Activated CD4-positive, alpha-beta T cell treated with anti-CD3 and anti-CD28 coated beads, Interleukin-2, amount 10 ng/mL, durations not matched to agents 7 days and 5 days (primary cell): Measurements from ENCODE around the gene ZNF625. TPM values are rescaled to one million over a fixed set of nuclear protein-coding genes. Genes with fewer than 3 reads are reported as not detected.

Source experiments
- CTCF ChIA-PET: fragments of 350-600 bp; sonication (Branson Sonifier 250); formaldehyde crosslinking; loops from one replicate; lab custom pipeline; 2021; ENCODE audit warnings: antibody characterized with exemption; lab: Charles Lee
- POLR2A ChIA-PET: fragments of 350-600 bp; sonication (Branson Sonifier 250); formaldehyde crosslinking; loops from one replicate; lab custom pipeline; 2021; ENCODE audit warnings: antibody characterized with exemption; lab: Charles Lee
- DNase-seq: peaks from one replicate; pipeline ENCODE4 v3.0.0-alpha.2; 2020
- H3K27ac Mint-ChIP-seq: one replicate; pipeline ENCODE4 v1.8.0; 2021; ENCODE audit warnings: mild to moderate bottlenecking, moderate library complexity, mixed read lengths
- H3K27me3 Mint-ChIP-seq: one replicate; pipeline ENCODE4 v1.8.0; 2021; ENCODE audit warnings: mixed read lengths
- H3K36me3 Mint-ChIP-seq: one replicate; pipeline ENCODE4 v1.8.0; 2021; ENCODE audit warnings: low read depth, mixed read lengths
- H3K4me1 Mint-ChIP-seq: one replicate; pipeline ENCODE4 v1.8.0; 2021; ENCODE audit warnings: mixed read lengths
- H3K4me3 Mint-ChIP-seq: one replicate; pipeline ENCODE4 v1.8.0; 2021; ENCODE audit warnings: mild to moderate bottlenecking, moderate library complexity, mixed read lengths
- H3K9me3 Mint-ChIP-seq: one replicate; pipeline ENCODE4 v1.8.0; 2021; ENCODE audit warnings: mixed read lengths
- total RNA-seq, 2 experiments: library from RNA; stranded (reverse); gene quantifications; one replicate each; pipeline ENCODE4 v1.2.3, GENCODE V29; 2021

Gene ZNF625
- total RNA-seq, 2 experiments from 2014 or later, result 6.1 to 6.7 TPM

- Mint-ChIP-seq H3K4me3 (peak overlapping the region; percentile 93), H3K27ac (peak overlapping the region; percentile 97), H3K27me3 (no peaks in the 10 kb centered on the region), H3K9me3 (no peaks in the 10 kb centered on the region), H3K36me3 (peaks cover 27% of the 10 kb centered on the region), H3K4me1 (peaks cover 41% of the 10 kb centered on the region)
- CTCF ChIA-PET, result interaction anchor here (0.7 to 1.7 kb wide), 5 partner anchors 22 to 604 kb away, joined by 3 to 5 read pairs (median 4); partner anchors contain the start of gene ZNF20
- no peak for DNase-seq
- POLR2A ChIA-PET, result interaction anchor here (0.7 to 1.0 kb wide), 3 partner anchors 14 to 364 kb away, joined by 3 to 4 read pairs (median 4); partner anchors contain the start of gene ZNF491
These were observed 6.0 kb upstream of the ZNF625 start for GRCh38 chr19:12162513-12162881.

GRCh38 chr19:12159773-12160414 lies 3.4 kb upstream of the ZNF625 start:
- POLR2A ChIA-PET, result no interaction called here
- Mint-ChIP-seq H3K4me1 (peaks cover 38% of the 10 kb centered on the region), H3K27me3 (no peaks in the 10 kb centered on the region), H3K4me3 (no peak overlapping the region), H3K27ac (no peak overlapping the region), H3K36me3 (peaks cover 14% of the 10 kb centered on the region), H3K9me3 (no peaks in the 10 kb centered on the region)
- DNase-seq, result no peak
- CTCF ChIA-PET, result interaction anchor here (0.6 to 1.4 kb wide), 6 partner anchors 20 to 509 kb away, joined by 3 to 4 read pairs (median 3); partner anchors contain the start of gene ZNF20

DNA sequence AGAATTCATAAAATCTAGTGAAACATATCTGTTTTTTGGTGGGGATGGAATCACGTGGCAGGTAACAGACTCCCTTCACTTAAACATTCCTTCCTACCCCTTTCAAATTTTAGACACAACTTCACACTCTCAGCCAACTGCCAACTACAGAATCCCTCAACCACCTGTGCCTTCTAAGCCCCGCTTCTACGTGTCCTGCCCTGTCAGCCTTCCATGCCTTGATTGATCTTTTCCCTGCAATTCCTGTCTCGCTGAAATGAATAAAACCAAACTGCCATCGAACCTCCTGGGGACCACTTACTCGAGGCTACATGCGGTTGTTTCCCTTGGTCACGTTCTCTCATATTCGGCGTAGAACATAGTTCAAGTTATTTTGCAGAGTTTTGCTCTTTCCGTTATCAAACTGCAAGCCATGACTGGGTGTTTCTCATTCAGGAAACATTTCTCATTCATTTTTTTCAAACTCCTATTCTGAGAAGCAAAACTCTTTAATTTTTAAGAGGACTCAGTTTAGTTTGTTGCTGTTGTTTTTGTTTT lies 1.1 kb downstream of the ZNF625 start:
- DNase-seq, result no peak
- H3K4me1 Mint-ChIP-seq, result peaks cover 22% of the 10 kb centered on the region
- POLR2A ChIA-PET, result interaction anchor here (1.1 kb wide), 1 partner anchor 11 kb away, joined by 3 read pairs; no protein-coding TSS in a partner anchor
- CTCF ChIA-PET, result interaction anchor here (1.3 to 3.8 kb wide), 3 partner anchors 15 to 231 kb away, joined by 4 to 10 read pairs (median 6); partner anchors contain the start of genes ZNF20 and ZNF700
- peak overlapping the region; percentile 76 for H3K27ac Mint-ChIP-seq
- H3K27me3 Mint-ChIP-seq, result no peaks in the 10 kb centered on the region
- H3K9me3 Mint-ChIP-seq, result peaks cover 4% of the 10 kb centered on the region
- H3K4me3 Mint-ChIP-seq, result peak overlapping the region; percentile 85
- peaks cover 19% of the 10 kb centered on the region for H3K36me3 Mint-ChIP-seq

DNA sequence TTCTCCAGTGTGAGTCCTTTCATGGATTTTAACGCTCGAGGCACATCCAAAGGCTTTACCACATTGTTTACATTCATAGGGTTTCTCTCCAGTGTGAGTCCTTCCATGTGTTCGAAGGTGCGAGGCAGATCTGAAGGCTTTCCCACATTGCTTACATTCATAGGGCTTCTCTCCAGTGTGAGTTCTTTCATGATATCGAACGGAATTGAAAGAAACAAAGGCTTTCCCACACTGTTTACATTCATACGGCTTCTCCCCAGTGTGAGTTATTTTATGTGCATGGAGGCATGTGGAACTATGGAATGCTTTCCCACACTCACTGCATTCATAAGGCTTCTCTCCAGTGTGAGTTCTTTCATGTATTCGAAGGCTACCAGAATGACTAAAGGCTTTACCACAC lies 11.2 kb downstream of the ZNF625 start:
- H3K4me3 Mint-ChIP-seq, result no peak overlapping the region
- ChIA-PET POLR2A (interaction anchor here (0.7 kb wide), 1 partner anchor 11 kb away, joined by 3 read pairs; the partner anchor contains the start of gene ZNF625), CTCF (no interaction called here)
- peaks cover 31% of the 10 kb centered on the region for H3K9me3 Mint-ChIP-seq
- H3K36me3 Mint-ChIP-seq, result peaks cover 36% of the 10 kb centered on the region
- H3K27ac Mint-ChIP-seq, result no peak overlapping the region
- H3K27me3 Mint-ChIP-seq, result no peaks in the 10 kb centered on the region
- no peak for DNase-seq
- peaks cover 11% of the 10 kb centered on the region for H3K4me1 Mint-ChIP-seq

GRCh38 chr19:12141405-12141736 lies 15.2 kb downstream of the ZNF625 start:
- DNase-seq, result no peak
- Mint-ChIP-seq H3K9me3 (peaks cover 20% of the 10 kb centered on the region), H3K27ac (peak overlapping the region; percentile 46), H3K27me3 (no peaks in the 10 kb centered on the region), H3K4me3 (peak overlapping the region; percentile 88), H3K36me3 (peaks cover 36% of the 10 kb centered on the region), H3K4me1 (peaks cover 38% of the 10 kb centered on the region)
- ChIA-PET CTCF (interaction anchor here (0.5 to 2.5 kb wide), 10 partner anchors 14 to 363 kb away, joined by 4 to 20 read pairs (median 8); partner anchors contain the start of genes ZNF136, ZNF625 and ZNF700), POLR2A (no interaction called here)

- H3K4me3 Mint-ChIP-seq, result peak overlapping the region; percentile 88
- H3K27me3 Mint-ChIP-seq, result no peaks in the 10 kb centered on the region
- H3K36me3 Mint-ChIP-seq, result peaks cover 33% of the 10 kb centered on the region
- ChIA-PET CTCF (interaction anchor here (0.5 to 2.5 kb wide), 15 partner anchors 14 to 397 kb away, joined by 3 to 20 read pairs (median 6); partner anchors contain the start of genes ZNF136, ZNF625 and ZNF700), POLR2A (interaction anchor here (0.7 kb wide), 1 partner anchor 67 kb away, joined by 3 read pairs; no protein-coding TSS in a partner anchor)
- H3K9me3 Mint-ChIP-seq, result peaks cover 19% of the 10 kb centered on the region
- DNase-seq, result peak; percentile 89
- peak overlapping the region; percentile 46 for H3K27ac Mint-ChIP-seq
- H3K4me1 Mint-ChIP-seq, result peaks cover 38% of the 10 kb centered on the region
These were observed 15.8 kb downstream of the ZNF625 start for GRCh38 chr19:12140545-12141404.

- peak; percentile 93 for DNase-seq
- H3K4me3 Mint-ChIP-seq, result peak within 1 kb of the TSS; percentile 88
- H3K9me3 Mint-ChIP-seq, result peaks cover 16% of the 10 kb centered on the region
- H3K27ac Mint-ChIP-seq, result peak within 1 kb of the TSS; percentile 85
- POLR2A ChIA-PET, result interaction anchor here (0.6 to 0.7 kb wide), 4 partner anchors 66 to 919 kb away, joined by 3 to 12 read pairs (median 5); no protein-coding TSS in a partner anchor
- CTCF ChIA-PET, result interaction anchor here (0.6 to 2.5 kb wide), 15 partner anchors 15 to 396 kb away, joined by 3 to 20 read pairs (median 6); partner anchors contain the start of genes ZNF136, ZNF625 and ZNF700
- peaks cover 38% of the 10 kb centered on the region for H3K4me1 Mint-ChIP-seq
- H3K36me3 Mint-ChIP-seq, result peaks cover 32% of the 10 kb centered on the region
- no peaks in the 10 kb centered on the region for H3K27me3 Mint-ChIP-seq
These were observed 16.5 kb downstream of the ZNF625 start, which contains the start of gene ZNF20 for GRCh38 chr19:12139885-12140544. Gene ZNF20 (minus strand): TSS chr19:12140350. CDS start chr19:12140182, 168 bp downstream.

DNA sequence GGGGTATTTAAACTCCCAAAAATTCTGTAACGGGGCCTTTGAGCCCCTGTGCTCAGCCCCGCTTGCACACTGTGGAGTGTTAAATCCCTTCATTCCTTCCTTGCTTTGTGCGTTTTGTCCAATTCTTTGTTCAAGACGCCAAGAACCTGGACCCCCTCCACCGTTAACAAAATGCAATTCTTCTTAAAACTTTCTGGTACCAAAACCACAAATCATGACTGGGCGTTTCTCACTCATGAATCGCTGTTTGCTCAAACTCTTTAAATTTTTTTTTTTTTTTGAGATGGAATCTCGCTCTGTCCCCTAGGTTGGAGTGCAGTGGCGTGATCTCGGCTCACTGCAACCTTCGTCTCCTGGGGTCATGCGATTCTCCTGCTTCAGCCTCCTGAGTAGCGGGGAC lies 17.3 kb downstream of the ZNF625 start:
- Mint-ChIP-seq H3K9me3 (peaks cover 15% of the 10 kb centered on the region), H3K27ac (peak overlapping the region; percentile 85), H3K36me3 (peaks cover 39% of the 10 kb centered on the region), H3K4me1 (peaks cover 38% of the 10 kb centered on the region), H3K27me3 (no peaks in the 10 kb centered on the region), H3K4me3 (peak overlapping the region; percentile 88)
- POLR2A ChIA-PET, result no interaction called here
- CTCF ChIA-PET, result interaction anchor here (2.5 kb wide), 3 partner anchors 16 to 151 kb away, joined by 10 to 20 read pairs (median 11); partner anchors contain the start of gene ZNF625
- DNase-seq, result no peak

DNA sequence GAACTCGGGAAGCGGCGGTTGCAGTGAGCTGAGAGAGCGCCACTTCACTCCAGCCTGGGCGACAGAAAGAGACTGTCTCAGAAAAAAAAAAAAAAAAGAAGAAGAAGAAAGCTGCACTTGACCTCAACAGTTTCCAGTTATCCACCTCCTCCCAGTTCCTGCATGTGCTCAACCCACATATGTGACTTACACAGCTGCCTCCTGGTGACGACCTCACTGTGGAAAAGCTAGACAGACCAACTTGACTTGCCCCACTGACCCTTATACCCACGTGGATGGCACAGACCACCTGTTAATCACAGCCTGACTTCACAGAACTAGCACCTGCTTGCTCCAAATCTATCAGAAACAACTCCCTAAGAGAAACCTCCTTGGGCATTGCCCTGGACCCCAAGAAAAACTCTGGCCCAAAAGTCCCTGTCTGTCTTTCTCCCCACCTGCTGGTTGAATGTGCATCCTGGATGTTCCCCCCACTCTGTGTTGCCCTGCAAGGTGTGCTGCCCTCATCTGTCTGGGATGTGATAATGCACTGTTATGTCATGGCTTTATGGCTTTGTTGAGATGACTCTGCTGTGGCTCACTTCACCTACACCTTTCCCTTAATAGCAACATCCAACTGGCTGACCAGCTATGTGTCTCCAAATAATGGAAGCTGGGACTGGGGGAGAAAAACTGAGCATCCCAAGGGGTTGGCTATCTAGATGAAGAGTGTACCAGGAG lies 19.2 kb downstream of the ZNF625 start:
- no peak overlapping the region for H3K4me3 Mint-ChIP-seq
- CTCF ChIA-PET, result interaction anchor here (1.1 to 1.6 kb wide), 4 partner anchors 77 to 340 kb away, joined by 3 to 4 read pairs (median 4); partner anchors contain the start of gene ZNF878
- peak overlapping the region; percentile 44 for H3K27ac Mint-ChIP-seq
- H3K27me3 Mint-ChIP-seq, result no peaks in the 10 kb centered on the region
- POLR2A ChIA-PET, result no interaction called here
- DNase-seq, result peak; percentile 24
- peaks cover 38% of the 10 kb centered on the region for H3K4me1 Mint-ChIP-seq
- H3K36me3 Mint-ChIP-seq, result peaks cover 57% of the 10 kb centered on the region
- peaks cover 30% of the 10 kb centered on the region for H3K9me3 Mint-ChIP-seq

DNA sequence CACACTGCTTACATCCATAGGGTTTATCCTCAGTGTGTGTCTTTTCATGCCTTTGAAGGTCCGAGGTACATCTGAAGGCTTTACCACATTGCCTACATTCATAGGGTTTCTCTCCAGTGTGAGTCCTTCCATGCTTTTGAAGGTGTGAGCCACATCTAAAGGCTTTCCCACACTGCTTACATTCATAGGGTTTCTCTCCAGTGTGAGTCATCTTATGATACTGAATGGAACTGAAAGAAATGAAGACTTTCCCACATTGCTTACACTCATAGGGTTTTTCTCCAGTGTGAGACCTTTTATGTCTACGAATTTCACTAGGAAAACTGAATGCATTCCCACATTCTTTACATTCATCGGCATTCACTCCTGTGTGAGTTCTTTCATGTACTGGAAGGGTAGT lies 23.5 kb downstream of the ZNF625 start:
- H3K9me3 Mint-ChIP-seq, result peaks cover 54% of the 10 kb centered on the region
- ChIA-PET POLR2A (no interaction called here), CTCF (interaction anchor here (0.6 kb wide), 1 partner anchor 1002 kb away, joined by 3 read pairs; no protein-coding TSS in a partner anchor)
- no peaks in the 10 kb centered on the region for H3K27me3 Mint-ChIP-seq
- H3K4me1 Mint-ChIP-seq, result peaks cover 9% of the 10 kb centered on the region
- no peak overlapping the region for H3K27ac Mint-ChIP-seq
- H3K4me3 Mint-ChIP-seq, result no peak overlapping the region
- H3K36me3 Mint-ChIP-seq, result peaks cover 65% of the 10 kb centered on the region
- DNase-seq, result no peak

GRCh38 chr19:12126707-12127106 lies 29.8 kb downstream of the ZNF625 start:
- POLR2A ChIA-PET, result no interaction called here
- peak; percentile 14 for DNase-seq
- H3K4me1 Mint-ChIP-seq, result no peaks in the 10 kb centered on the region
- CTCF ChIA-PET, result interaction anchor here (0.6 kb wide), 1 partner anchor 731 kb away, joined by 3 read pairs; no protein-coding TSS in a partner anchor
- no peak overlapping the region for H3K4me3 Mint-ChIP-seq
- no peaks in the 10 kb centered on the region for H3K27me3 Mint-ChIP-seq
- H3K27ac Mint-ChIP-seq, result no peak overlapping the region
- peaks cover 11% of the 10 kb centered on the region for H3K36me3 Mint-ChIP-seq
- peaks cover 26% of the 10 kb centered on the region for H3K9me3 Mint-ChIP-seq
